ENCODE data around the gene UBE2Z. TPM values are rescaled to one million over a fixed set of nuclear protein-coding genes. Genes with fewer than 3 reads are reported as not detected.

The UBE2Z gene
- total and polyA plus RNA-seq, 2 of the 4 experiments (the other 2 are of a cell fraction): 68.5 to 126 TPM

GRCh38 chr17:48871035-48871550 lies 37.1 kb upstream of the UBE2Z start:
- no peak overlapping the region for H2BK20ac ChIP-seq (ENCODE audit: low read depth, low read length)
- WGBS, 2 experiments (ENCODE audit: extremely low coverage in 2 of 2, insufficient read length in 1 of 2): no CpG with 5 or more reads among the region's 4 CpGs
- no peak overlapping the region for H2AK9ac ChIP-seq (replicated peaks; ENCODE audit: low read depth, low read length, poor library complexity)

More at GRCh38 chr17:48871035-48871550, 37.1 kb upstream of the UBE2Z start:
- Histone ChIP-seq H3K9me3 (ENCODE audit: control insufficient read depth, insufficient read depth, low read length) (no peaks in the 10 kb centered on the region), H4K91ac (ENCODE audit: insufficient read depth, low read depth, low read length) (no peak overlapping the region), H4K8ac (ENCODE audit: low read depth in 2 of 2, low read length in 2 of 2) (no peak overlapping the region), H2BK120ac (ENCODE audit: low read depth, low read length) (no peak overlapping the region), H3K23ac (ENCODE audit: low read depth, low read length) (no peak overlapping the region), H3K9ac (ENCODE audit: low read depth, low read length) (no peak overlapping the region), H2AK5ac (ENCODE audit: low read depth, low read length) (no peak overlapping the region), H3K4ac (ENCODE audit: low read depth, low read length) (no peak overlapping the region), H3K27me3 (ENCODE audit: control insufficient read depth, insufficient read depth, low read length) (peaks cover 4% of the 10 kb centered on the region; the same call in 1 of the 2 replicates), H3K18ac (ENCODE audit: low read depth, low read length) (no peak overlapping the region), H3K4me1 (ENCODE audit: control insufficient read depth, insufficient read depth, low read length) (no peaks in the 10 kb centered on the region; the same call in 1 of the 2 replicates), H3K9me1 (ENCODE audit: insufficient read depth, low read length) (no peaks in the 10 kb centered on the region), H3K27ac (ENCODE audit: insufficient read depth, low read length) (no peak overlapping the region), H3K4me3 (ENCODE audit: insufficient read depth, low read depth, low read length) (no peak overlapping the region), H3K14ac (replicated peaks; ENCODE audit: low read depth, low read length) (no peak overlapping the region), H3K36me3 (ENCODE audit: control insufficient read depth, insufficient read depth, low read length) (no peaks in the 10 kb centered on the region), H3K56ac (ENCODE audit: extremely low read depth, insufficient read depth, low read length) (no peak overlapping the region), H3K4me2 (ENCODE audit: low read depth, low read length) (no peak overlapping the region), H2BK15ac (ENCODE audit: low read depth, low read length) (no peak overlapping the region; the same call in 2 of the 3 replicates), H4K20me1 (ENCODE audit: insufficient read depth, low read length) (no peaks in the 10 kb centered on the region), H4K5ac (ENCODE audit: low read depth, low read length) (no peak overlapping the region), H2AFZ (replicated peaks; ENCODE audit: low read length, poor library complexity) (no peak overlapping the region), H3K79me1 (ENCODE audit: low read depth in 1 of 2, low read length in 2 of 2) (no peaks in the 10 kb centered on the region), H2BK5ac (ENCODE audit: low read depth, low read length, poor library complexity, severe bottlenecking) (no peak overlapping the region)
- TF ChIP-seq CEBPB (IDR thresholded peaks at IDR 0.05; ENCODE audit: low read depth, low read length) (no peak), MAFK (IDR thresholded peaks at IDR 0.05; ENCODE audit: low read depth, low read length) (no peak), ELK1 (IDR thresholded peaks at IDR 0.05; ENCODE audit: borderline replicate concordance, low read depth, low read length) (no peak), FOS (IDR thresholded peaks at IDR 0.05; ENCODE audit: low read depth, low read length) (no peak), BHLHE40 (IDR thresholded peaks at IDR 0.05; ENCODE audit: low read depth, low read length) (no peak), SMC3 (IDR thresholded peaks at IDR 0.05; ENCODE audit: low read depth, low read length) (no peak), RCOR1 (IDR thresholded peaks at IDR 0.05; ENCODE audit: insufficient replicate concordance, low read length) (no peak), RAD21 (IDR thresholded peaks at IDR 0.05; ENCODE audit: low read length) (no peak), RFX5 (IDR thresholded peaks at IDR 0.05; ENCODE audit: low read depth, low read length) (no peak), NFE2L2 (IDR thresholded peaks at IDR 0.05; ENCODE audit: low read depth, low read length) (no peak), POLR2A (IDR thresholded peaks at IDR 0.05; ENCODE audit: low read depth, low read length) (no peak)
- ChIA-PET CTCF (no interaction called here), POLR2A (ENCODE audit: unreplicated experiment) (no interaction called here)
- BruUV-seq (replicated peaks): no TSS peak
- no peak for ATAC-seq (ENCODE audit: low read depth)
- dilution Hi-C loops (cut with HindIII; ENCODE audit: low sequenced_read_pairs, unreplicated experiment): no loop called here
- intact Hi-C loops (cut with micrococcal nuclease): no loop called here
- DNase-seq: no peak
- in situ Hi-C loops (cut with MboI; ENCODE audit: low sequenced_read_pairs): no loop called here

All from IMR-90 (cell line).